Endometrium (tissue), 2 donors: ENCODE data around the gene U2AF1L4.

ENCODE experiments used
- FAIRE-seq: peaks from 2 replicates; lab custom pipeline; 2012; peaks lifted over from hg19 to GRCh38; lab: Jason Lieb, UNC
- donor health status: control.
- donor health status: control.

Gene U2AF1L4

DNA sequence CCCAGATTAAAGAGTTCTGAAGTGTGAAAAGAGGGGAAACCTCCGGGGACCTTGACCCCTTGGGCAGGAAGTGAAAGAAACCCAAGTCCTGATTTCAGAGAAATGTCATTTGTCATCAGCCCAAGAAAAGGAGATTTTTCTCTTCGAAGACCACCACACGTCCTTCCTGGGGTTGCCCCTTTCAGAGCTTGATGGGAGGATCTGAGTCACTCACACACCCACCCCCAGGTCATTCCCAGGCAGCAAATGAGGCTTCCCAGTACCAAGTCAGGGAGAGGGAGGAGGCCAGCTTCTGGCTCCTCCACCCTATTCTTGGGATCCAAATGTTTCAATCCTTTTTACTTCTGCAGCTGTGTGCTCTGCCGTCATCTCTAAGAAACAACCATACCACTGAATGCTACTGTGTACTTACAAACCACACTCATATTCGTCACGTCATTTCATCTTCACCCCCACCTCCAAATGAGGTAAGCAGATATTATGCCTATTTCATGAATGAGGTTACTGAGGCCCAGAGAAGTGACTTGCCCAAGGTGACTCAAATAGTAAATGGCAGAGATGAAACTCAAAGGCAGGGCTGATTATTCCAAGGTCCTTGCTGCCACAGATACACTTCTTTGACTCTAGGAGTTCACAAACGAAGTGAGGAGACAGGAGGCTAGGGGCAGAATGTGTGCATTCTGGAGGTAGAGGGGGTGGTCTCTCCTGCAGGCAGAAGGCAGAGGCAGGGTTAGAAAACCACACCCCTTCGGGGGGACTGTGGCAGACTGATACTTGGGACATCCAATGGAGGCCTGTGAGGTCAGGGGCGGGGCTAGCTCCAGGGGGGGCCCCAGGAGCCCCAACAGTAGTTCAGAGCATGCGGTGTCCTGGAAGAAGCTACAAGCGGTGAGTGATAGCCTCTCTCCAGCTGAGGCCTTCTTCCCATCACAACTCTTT lies 32.4 kb downstream of the U2AF1L4 start:
- no peak for FAIRE-seq

DNA sequence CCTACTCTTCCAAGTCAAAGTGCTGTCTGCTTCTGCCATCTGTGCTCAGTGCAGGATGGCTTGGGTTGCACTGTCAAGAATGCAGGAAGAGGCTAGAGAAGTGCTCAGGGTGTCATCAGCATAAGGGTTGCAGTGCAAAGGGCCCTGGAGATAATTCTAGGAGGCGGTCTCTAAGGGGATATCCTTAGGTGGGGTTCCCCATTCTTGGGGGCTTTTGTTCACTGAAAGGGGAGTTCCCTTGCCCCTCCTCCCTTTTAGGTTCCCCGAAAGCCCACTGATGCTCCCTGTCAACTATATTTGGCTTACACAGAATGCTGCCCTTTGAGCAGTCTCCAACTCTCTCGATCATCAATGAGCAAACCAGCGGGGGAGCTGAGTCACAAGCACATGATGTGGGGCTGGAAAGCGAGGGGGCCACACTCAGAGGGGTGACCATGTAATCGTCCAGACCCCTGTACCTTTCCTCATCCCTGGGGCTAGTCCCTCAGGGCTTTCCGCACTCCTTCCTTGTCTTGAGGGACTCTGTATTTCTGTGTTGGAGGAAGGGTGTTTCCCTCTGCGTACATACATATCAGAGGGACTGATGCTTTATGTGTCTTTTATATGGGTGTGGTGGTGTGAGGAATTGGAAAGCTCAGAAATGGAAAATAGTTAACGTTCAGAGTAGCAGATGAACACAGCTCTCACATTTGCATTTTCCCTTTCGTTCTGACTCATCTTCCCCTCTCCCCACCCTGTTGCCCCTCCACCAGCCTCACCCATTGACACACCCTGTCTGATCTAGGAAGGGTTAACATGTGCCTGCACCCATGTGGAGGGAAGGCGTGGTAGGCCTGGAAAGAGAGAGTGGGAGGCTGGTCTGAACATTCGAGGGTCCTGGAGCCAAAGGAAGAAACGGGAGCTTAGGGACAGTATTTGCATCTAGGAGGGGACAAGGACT lies 34.2 kb downstream of the U2AF1L4 start:
- FAIRE-seq = no peak

DNA sequence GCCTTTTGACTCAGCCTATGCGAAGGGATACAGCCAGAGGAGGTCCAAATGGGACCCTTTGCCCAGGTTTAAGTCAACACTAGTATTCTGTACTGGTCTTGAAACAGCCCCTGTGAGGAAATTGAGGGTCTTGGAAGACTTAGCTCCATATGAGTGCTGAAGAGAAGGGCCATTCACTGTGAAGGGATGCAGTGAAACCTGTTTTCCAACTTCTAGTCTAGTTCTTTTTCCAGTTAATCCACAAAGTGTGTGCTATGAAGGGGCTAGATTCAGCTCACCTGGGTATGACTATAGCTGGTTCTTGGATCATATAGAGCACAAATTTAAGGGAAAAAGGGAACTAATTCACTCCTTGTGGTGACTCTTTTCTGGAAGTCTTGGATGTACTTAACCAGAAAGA lies 36.8 kb downstream of the U2AF1L4 start:
- FAIRE-seq = no peak

DNA sequence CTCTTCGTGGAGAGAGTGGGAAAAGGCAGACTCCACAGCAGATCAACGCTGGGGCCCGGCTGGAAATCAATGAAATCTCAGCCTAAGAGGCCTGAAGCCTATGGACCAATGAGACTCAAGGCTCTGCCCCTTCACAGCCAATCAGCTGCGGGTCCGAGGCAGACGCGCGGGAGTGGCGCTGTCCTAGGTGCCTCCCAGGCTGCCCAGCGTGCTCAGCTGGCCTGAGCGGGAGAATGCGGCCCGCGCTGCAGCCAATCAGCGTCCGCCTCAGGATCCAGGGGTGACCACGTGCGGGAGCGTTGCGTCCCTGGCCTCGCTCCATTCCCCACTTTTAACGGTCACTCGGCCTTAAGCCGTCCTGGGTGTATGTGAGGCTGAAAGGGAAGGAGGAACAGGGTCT lies 41.0 kb downstream of the U2AF1L4 start, which contains the start of gene ZBTB32:
Gene ZBTB32 (plus strand): TSS at position 341 of the 400 bp plus-strand sequence. CDS start 10,069 bp downstream, outside the sequence.
- no peak for FAIRE-seq

DNA sequence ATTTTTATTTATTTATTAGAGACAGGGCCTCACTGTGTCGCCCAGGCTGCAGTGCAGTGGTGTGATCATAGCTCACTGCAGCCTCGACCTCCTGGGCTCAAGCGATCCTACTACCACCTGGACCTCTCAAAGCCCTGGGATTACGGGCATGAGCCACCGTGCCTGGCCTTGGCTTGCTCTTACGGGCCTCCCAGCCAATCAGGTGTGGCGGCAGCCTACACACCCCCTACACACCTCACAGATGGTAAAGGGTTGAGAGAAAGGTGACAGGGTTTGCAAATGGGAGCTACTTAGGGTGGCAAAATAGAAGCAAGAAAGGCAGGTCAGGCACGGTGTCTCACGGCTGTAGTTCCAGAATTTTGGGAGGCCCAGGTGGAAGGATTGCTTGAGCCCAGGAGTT lies 41.9 kb downstream of the U2AF1L4 start:
- FAIRE-seq = no peak

DNA sequence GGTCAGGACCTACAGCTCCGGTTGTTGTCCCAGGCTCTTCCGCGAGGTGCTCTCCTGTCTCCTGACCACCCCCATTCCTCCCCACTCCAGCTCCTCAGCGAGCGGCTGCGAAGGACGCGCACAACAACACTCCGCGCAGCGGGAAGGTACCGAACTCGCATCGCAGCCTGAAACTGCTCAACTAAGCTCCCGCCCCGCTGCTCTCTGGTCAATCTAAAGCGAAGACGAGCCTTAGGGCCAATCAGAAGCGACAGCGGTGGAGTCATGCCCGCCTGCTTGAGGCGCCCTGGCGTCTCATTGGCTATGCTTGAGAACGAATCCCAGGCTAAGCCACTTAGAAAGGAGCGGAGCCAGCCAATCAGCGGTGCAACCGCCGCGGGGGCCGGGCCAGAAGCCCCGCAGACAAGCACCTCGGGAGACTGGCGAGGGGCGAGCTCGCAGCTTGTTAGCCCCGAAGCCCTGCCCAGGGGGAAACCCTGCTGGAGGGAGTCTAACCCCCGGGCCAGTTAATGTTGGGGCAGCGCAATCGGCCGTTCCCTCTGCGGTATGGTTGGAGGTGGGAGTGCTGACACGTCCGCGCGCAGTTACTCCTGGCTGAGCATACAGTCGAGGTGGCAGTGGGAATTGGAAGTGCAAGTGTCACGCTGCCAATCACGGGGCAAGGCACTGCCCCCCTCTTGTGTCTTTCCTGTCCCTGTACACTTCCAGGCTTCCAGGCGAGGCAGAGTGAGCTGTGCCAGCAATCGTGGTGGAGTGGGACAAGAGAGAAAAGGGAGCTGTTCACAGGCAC lies 42.8 kb downstream of the U2AF1L4 start:
- FAIRE-seq = peak; percentile 95

DNA sequence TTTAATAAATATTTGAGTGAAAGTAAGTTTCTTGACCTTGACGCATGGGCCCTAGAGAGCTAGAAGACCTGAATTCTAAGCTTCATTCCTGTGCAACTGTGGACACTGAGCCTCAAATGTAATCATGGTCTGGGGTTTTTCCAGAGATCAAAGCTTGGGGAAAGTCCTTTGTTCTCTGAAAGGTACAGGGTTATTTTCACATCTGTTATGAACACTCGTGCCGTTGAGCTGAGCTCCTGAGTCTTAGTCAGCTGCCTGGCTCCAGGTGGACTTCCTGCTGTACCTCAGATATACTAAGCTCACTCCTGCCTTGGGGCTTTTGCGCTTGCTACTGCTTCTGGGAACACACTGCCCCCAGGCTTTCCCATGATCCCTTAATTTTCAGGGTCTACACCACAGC lies 48.4 kb downstream of the U2AF1L4 start:
- no peak for FAIRE-seq

DNA sequence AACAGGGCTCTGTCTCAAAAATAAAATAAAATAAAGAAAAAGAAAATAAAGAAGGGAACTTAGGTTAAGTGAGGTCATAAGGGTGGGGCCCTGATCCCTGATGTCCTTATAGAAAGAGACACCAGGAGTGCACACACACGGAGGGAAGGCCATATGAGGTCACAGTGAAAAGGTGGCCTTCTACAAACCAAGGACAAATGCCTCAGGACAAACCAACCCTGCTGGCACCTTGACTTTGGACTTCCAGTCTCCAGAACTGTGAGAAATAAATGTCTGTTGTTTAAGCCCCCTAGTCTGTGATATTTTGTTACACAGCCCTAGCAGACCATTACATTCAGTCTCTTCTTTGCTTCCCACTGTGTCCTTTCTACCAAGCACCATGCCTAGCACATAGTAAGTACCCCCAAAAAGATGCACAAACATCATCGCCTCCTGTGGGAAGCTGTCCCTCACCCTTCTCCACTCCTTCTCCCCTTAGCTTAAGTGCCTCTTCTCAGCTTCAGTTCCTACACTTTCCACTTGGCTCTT lies 49.3 kb downstream of the U2AF1L4 start:
- FAIRE-seq = no peak

DNA sequence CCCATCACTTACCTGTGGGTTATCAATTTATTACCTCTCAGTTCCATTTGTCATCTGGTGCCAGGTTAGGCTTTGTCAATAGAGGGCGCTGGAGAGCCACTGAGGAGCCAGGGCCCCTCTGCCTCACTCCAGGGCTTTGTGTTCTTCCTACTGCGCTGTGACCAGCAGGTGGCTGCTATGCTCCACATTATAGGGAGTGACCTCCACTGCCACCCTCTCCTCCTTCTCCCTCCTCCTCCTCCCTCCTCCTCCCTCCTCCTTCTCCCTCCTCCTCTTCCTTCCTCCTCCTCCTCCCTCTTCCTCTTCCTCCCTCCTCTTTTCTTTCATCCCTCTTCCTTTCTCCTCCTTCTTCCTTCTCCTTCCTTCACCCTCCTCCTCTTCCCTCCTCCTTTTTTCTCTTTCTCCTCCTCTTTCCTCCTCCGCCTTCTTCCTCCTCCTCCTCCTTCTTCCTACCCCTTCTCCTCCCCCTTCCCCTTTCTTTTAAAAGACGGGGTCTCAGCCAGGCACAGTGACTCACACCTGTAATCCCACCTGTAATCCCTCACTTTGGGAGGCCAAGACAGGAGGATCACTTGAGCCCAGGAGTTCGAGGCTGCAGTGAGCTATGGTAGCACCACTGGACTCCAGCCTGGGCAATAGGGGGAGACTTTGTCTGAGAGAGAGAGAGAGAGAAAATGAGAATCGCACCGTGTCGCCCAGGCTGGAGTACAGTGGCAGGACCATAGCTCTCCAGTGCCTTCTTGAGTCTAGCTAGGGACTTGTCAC lies 51.2 kb downstream of the U2AF1L4 start:
- FAIRE-seq = no peak

DNA sequence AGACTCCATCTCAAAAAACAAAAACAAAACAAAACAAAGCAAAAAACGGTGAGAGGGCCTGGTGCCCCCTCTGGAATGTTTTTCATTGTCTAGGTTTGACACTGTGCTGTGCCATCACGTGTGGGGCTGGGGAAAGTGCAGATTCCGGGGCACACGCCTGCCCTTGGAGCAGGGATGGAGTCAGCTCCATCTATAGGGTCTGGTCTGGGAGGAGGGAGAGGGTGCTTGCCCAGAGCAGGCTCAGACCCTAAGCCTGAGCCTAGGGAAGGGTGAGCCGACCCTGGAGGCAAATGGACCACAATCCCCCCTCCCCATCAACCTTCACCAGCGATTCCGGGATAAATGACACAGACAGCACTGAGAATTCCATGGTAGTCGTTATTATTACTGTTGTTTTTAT lies 51.8 kb downstream of the U2AF1L4 start:
- no peak for FAIRE-seq
